Measurements from ENCODE around the gene SUSD6.

DNA sequence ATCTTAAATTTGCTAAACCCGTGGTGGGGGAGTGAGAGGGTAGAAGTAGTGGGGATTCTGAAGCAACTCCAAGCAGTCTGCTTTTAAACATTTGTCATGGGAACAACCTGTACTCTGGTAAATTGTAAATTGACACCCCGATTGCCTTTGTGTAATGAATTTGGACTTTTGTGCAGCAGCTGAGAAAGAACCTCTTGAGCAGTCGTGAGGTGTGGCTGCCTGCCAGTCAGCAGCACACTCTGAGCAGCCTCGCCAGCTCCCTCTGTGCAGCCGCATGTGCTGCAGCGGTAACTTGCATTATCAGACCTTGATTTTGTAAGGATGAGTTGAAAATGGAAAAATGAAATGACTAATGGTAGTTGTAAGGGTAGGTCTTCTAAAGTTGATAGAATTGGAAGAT lies 74.3 kb downstream of the SUSD6 start:
- TF ChIP-seq, protein P1, sequence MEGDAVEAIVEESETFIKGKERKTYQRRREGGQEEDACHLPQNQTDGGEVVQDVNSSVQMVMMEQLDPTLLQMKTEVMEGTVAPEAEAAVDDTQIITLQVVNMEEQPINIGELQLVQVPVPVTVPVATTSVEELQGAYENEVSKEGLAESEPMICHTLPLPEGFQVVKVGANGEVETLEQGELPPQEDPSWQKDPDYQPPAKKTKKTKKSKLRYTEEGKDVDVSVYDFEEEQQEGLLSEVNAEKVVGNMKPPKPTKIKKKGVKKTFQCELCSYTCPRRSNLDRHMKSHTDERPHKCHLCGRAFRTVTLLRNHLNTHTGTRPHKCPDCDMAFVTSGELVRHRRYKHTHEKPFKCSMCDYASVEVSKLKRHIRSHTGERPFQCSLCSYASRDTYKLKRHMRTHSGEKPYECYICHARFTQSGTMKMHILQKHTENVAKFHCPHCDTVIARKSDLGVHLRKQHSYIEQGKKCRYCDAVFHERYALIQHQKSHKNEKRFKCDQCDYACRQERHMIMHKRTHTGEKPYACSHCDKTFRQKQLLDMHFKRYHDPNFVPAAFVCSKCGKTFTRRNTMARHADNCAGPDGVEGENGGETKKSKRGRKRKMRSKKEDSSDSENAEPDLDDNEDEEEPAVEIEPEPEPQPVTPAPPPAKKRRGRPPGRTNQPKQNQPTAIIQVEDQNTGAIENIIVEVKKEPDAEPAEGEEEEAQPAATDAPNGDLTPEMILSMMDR (conservative IDR thresholded peaks at IDR 0.05; ENCODE audit: low read length): no peak
- TF ChIP-seq EZH2phosphoT487 (IDR thresholded peaks at IDR 0.05; ENCODE audit: borderline replicate concordance, low read depth, low read length): no peak
